Panc1 (cell line): ENCODE measurements around the gene AGPS. TPM values are rescaled to one million over a fixed set of nuclear protein-coding genes. Genes with fewer than 3 reads are reported as not detected.

Experiments
- ATAC-seq: fragments of 200-7000 bp; cut with Tn5 transposase; 2 replicates; pipeline ENCODE4 v1.9.1; 2020; ENCODE audit warnings: mild to moderate bottlenecking, moderate library complexity
- BruUV-seq: library from RNA; stranded (reverse); fragments of 400-500 nt; replicated peaks from 2 replicates; lab custom pipeline; 2021; lab: Mats Ljungman, UMichigan
- CTCF ChIA-PET: fragments of 300-600 bp; sonication (Branson Sonifier 250); formaldehyde crosslinking; loops from one replicate; lab custom pipeline; 2022; ENCODE audit warnings: antibody characterized with exemption; lab: Charles Lee
- POLR2A ChIA-PET: fragments of 300-600 bp; sonication (Branson Sonifier 250); formaldehyde crosslinking; loops from one replicate; lab custom pipeline; 2022; ENCODE audit warnings: antibody characterized with exemption; lab: Charles Lee
- DNase-seq: peaks from one replicate; pipeline ENCODE4 v3.0.0-alpha.2; 2010; ENCODE audit warnings: low read depth, low spot score
- H3K27ac ChIP-seq: 2 replicates; pipeline ENCODE4 v1.5.1; 2011; ENCODE audit warnings: mild to moderate bottlenecking, low read length, inconsistent platforms
- H3K27me3 ChIP-seq: fragments of 200-500 bp; sonication (Bioruptor generic); 2 replicates; pipeline ENCODE4 v1.6.0; 2014; ENCODE audit warnings: low read length, inconsistent platforms; ENCODE audit not compliant: control insufficient read depth, insufficient read depth
- H3K36me3 ChIP-seq: fragments of 200-500 bp; sonication (Bioruptor generic); 2 replicates; pipeline ENCODE4 v1.5.1; 2014; ENCODE audit warnings: inconsistent platforms, mild to moderate bottlenecking, low read length, moderate library complexity; ENCODE audit not compliant: control insufficient read depth, insufficient read depth
- H3K4me1 ChIP-seq: 2 replicates; pipeline ENCODE4 v1.5.1; 2011; ENCODE audit warnings: inconsistent platforms, mild to moderate bottlenecking, low read length, moderate library complexity; ENCODE audit not compliant: control insufficient read depth, insufficient read depth
- H3K4me3 ChIP-seq, 2 experiments: 2 replicates each; pipeline ENCODE4 v1.5.1; 2011 to 2012; ENCODE audit warnings: low read depth in 2 of 2, low read length in 2 of 2, mild to moderate bottlenecking in 2 of 2, inconsistent platforms in 1 of 2, moderate library complexity in 1 of 2
- H3K9me3 ChIP-seq: fragments of 200-500 bp; sonication (Bioruptor generic); 2 replicates; pipeline ENCODE4 v1.5.1; 2014; ENCODE audit warnings: low read depth, mild to moderate bottlenecking, inconsistent platforms, low read length, moderate library complexity; ENCODE audit not compliant: control insufficient read depth, insufficient read depth
- CTCF ChIP-seq: fragments of 450-650 bp; IDR thresholded peaks from 2 replicates; pipeline ENCODE4 v1.5.1; 2017; ENCODE audit warnings: mild to moderate bottlenecking
- POLR2AphosphoS5 ChIP-seq: IDR thresholded peaks from 2 replicates; pipeline ENCODE4 v1.6.1; 2012; ENCODE audit warnings: mild to moderate bottlenecking, low read depth, low read length, moderate library complexity
- REST ChIP-seq, 2 experiments: IDR thresholded peaks; 2 replicates each; pipeline ENCODE4 v1.6.1; 2011 to 2012; ENCODE audit warnings: low read depth in 2 of 2, control low read depth in 1 of 2, low read length in 1 of 2, mild to moderate bottlenecking in 1 of 2, moderate library complexity in 1 of 2; ENCODE audit not compliant: insufficient read depth in 1 of 2
- SIN3A ChIP-seq: IDR thresholded peaks from 2 replicates; pipeline ENCODE4 v1.6.1; 2012; ENCODE audit warnings: low read depth, mild to moderate bottlenecking, low read length, moderate library complexity, borderline replicate concordance; ENCODE audit not compliant: insufficient read depth
- TCF7L2 ChIP-seq: IDR thresholded peaks from 2 replicates; pipeline ENCODE4 v1.6.1; 2011; ENCODE audit warnings: mild to moderate bottlenecking, low read depth, low read length, inconsistent platforms
- in situ Hi-C: cut with HindIII; loops from 2 replicates; pipeline ENCODE4 v1.10.0; 2016; ENCODE audit warnings: low sequenced_read_pairs, low pct_unique_long_range_greater_than_20kb
- intact Hi-C: fragments of 100-400 bp; cut with micrococcal nuclease; formaldehyde crosslinking; loops from one replicate; pipeline ENCODE4 v1.10.0; 2022; ENCODE audit not compliant: unreplicated experiment
- total RNA-seq: library from RNA; stranded (reverse); gene quantifications from one replicate; pipeline ENCODE4 v1.2.1, GENCODE V29; 2021; ENCODE audit not compliant: unreplicated experiment

The AGPS gene
- total RNA-seq, 1 experiment from 2014 or later = 68.7 TPM

DNA sequence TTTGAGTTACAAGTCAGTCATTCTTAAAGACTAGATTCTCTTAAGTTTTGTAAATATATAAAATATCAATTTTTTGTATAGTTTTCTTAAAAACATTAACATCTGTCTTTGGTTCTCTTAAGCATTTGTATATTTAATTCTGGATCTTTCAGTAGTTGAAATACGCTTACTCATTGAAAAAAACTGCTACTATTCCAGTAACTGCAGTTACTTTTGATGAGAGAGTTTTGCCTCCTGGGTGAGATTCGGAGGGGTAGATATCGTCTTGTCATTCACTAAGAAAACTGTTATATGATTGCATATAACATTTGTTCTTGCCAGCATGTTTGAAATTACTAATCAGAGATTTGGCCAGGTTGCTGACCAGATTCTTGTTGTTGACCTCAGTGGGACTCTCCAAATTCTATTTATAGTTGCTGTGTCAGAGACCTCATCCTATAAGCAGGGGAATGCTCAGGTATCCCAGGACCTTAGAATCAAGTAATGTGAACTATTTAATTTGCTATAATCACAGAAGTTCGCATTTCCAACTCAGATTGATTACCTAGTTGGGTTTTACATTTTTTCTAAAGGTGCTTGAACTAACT is 7.9 kb downstream of the AGPS start:
- DNase-seq = no peak
- no TSS peak for BruUV-seq
- POLR2A ChIA-PET = no interaction called here
- Histone ChIP-seq H3K27me3 (no peaks in the 10 kb centered on the region), H3K4me1 (peaks cover 59% of the 10 kb centered on the region), H3K27ac (0 out of 2 replicates have a peak overlapping the region, but pooled peaks have one; percentile 39), H3K36me3 (no peaks in the 10 kb centered on the region; the same call in 1 of the 2 replicates), H3K9me3 (no peaks in the 10 kb centered on the region), H3K4me3 (no peak overlapping the region)
- no peak for TF ChIP-seq POLR2AphosphoS5
- no peak for TF ChIP-seq CTCF
- no peak for TF ChIP-seq TCF7L2
- no peak for TF ChIP-seq REST (IDR thresholded peaks at IDR 0.05; ENCODE audit: insufficient read depth in 1 of 2, low read depth in 2 of 2, low read length in 1 of 2)
- TF ChIP-seq SIN3A = no peak
- ATAC-seq = no peak
- intact Hi-C loops (no loop called here), in situ Hi-C loops (no loop called here)
- CTCF ChIA-PET = no interaction called here

- intact Hi-C loops (no loop called here), in situ Hi-C loops (no loop called here)
- CTCF ChIA-PET = no interaction called here
- H3K4me3 ChIP-seq = no peak overlapping the region
- POLR2A ChIA-PET = interaction anchor here (0.5 kb wide), 1 partner anchor 14 kb away, joined by 3 read pairs; no protein-coding TSS in a partner anchor
- H3K27me3 ChIP-seq = no peaks in the 10 kb centered on the region
- no TSS peak for BruUV-seq
- no peaks in the 10 kb centered on the region for H3K9me3 ChIP-seq
- TF ChIP-seq TCF7L2 (no peak), SIN3A (no peak), CTCF (no peak), POLR2AphosphoS5 (no peak)
- H3K27ac ChIP-seq = no peak overlapping the region
- peaks cover 43% of the 10 kb centered on the region for H3K4me1 ChIP-seq
- H3K36me3 ChIP-seq = no peaks in the 10 kb centered on the region
- no peak for ATAC-seq
- DNase-seq = no peak
Observed at GRCh38 chr2:177402096-177402495, 9.5 kb downstream of the AGPS start.
